Caco-2 (cell line): ENCODE data around the gene PTPRS. TPM values are rescaled to one million over a fixed set of nuclear protein-coding genes. Genes with fewer than 3 reads are reported as not detected.

Source experiments
- BruUV-seq: library from RNA; stranded (reverse); fragments of 400-500 nt; replicated peaks from 2 replicates; lab custom pipeline; 2021; lab: Mats Ljungman, UMichigan
- CTCF ChIA-PET: fragments of 300-600 bp; sonication (Branson Sonifier 250); formaldehyde crosslinking; loops from one replicate; lab custom pipeline; 2022; ENCODE audit warnings: antibody characterized with exemption; lab: Charles Lee
- POLR2A ChIA-PET: fragments of 300-600 bp; sonication (Branson Sonifier 250); formaldehyde crosslinking; loops from one replicate; lab custom pipeline; 2022; ENCODE audit warnings: antibody characterized with exemption; lab: Charles Lee
- DNase-seq, 2 experiments: peaks; one replicate each; pipeline versions ENCODE4 v3.0.0 to v3.0.0-alpha.2; 2020 to 2022
- H3K27me3 ChIP-seq: replicated peaks from 2 replicates; pipeline ENCODE4 v1.6.0; 2011; ENCODE audit warnings: low read length; ENCODE audit not compliant: control insufficient read depth, insufficient read depth
- H3K36me3 ChIP-seq: 2 replicates; pipeline ENCODE4 v1.5.1; 2011; ENCODE audit warnings: low read length; ENCODE audit not compliant: control insufficient read depth, insufficient read depth
- H3K4me1 ChIP-seq: fragments of 250-450 bp; sonication (Bioruptor Pico); 2 replicates; pipeline ENCODE4 v1.5.1; 2020; ENCODE audit warnings: mild to moderate bottlenecking
- H3K4me3 ChIP-seq: 2 replicates; pipeline ENCODE4 v1.5.1; 2011; ENCODE audit warnings: low read depth, mild to moderate bottlenecking, control low read depth, low read length
- H3K9me3 ChIP-seq: fragments of 250-450 bp; sonication (Bioruptor Pico); 2 replicates; pipeline ENCODE4 v1.5.1; 2020; ENCODE audit warnings: mild to moderate bottlenecking, moderate library complexity
- H3K27ac Mint-ChIP-seq: one replicate; pipeline ENCODE4 v1.8.0; 2022; ENCODE audit warnings: mixed read lengths; ENCODE audit not compliant: unreplicated experiment
- H3K27me3 Mint-ChIP-seq: one replicate; pipeline ENCODE4 v1.8.0; 2022; ENCODE audit warnings: mixed read lengths; ENCODE audit not compliant: insufficient read depth, unreplicated experiment
- H3K36me3 Mint-ChIP-seq: one replicate; pipeline ENCODE4 v1.8.0; 2022; ENCODE audit warnings: mild to moderate bottlenecking, mixed read lengths; ENCODE audit not compliant: insufficient read depth, unreplicated experiment
- H3K4me1 Mint-ChIP-seq: one replicate; pipeline ENCODE4 v1.8.0; 2022; ENCODE audit warnings: low read depth, mixed read lengths; ENCODE audit not compliant: unreplicated experiment
- H3K4me3 Mint-ChIP-seq: one replicate; pipeline ENCODE4 v1.8.0; 2022; ENCODE audit warnings: mild to moderate bottlenecking, moderate library complexity, mixed read lengths; ENCODE audit not compliant: unreplicated experiment
- H3K9me3 Mint-ChIP-seq: one replicate; pipeline ENCODE4 v1.8.0; 2022; ENCODE audit warnings: mixed read lengths; ENCODE audit not compliant: unreplicated experiment
- CTCF ChIP-seq, 2 experiments: fragments of 200-600 bp in 1 of 2; IDR thresholded peaks; 1 replicate in 1 of 2; 2 replicates in 1 of 2; pipeline versions ENCODE4 v1.5.1 to v1.8.0; 2011 to 2022; ENCODE audit warnings: antibody characterized with exemption in 1 of 2, control low read depth in 1 of 2, inconsistent platforms in 1 of 2, low read depth in 1 of 2, low read length in 1 of 2, mild to moderate bottlenecking in 1 of 2, moderate library complexity in 1 of 2; ENCODE audit not compliant: insufficient read depth in 1 of 2, severe bottlenecking in 1 of 2, unreplicated experiment in 1 of 2
- intact Hi-C: fragments of 100-400 bp; cut with micrococcal nuclease; formaldehyde crosslinking; loops from one replicate; pipeline ENCODE4 v1.10.0; 2022; ENCODE audit not compliant: unreplicated experiment
- total RNA-seq: library from RNA; stranded (reverse); gene quantifications from 2 replicates; pipeline ENCODE4 v1.2.3, GENCODE V29; 2022

The PTPRS gene
- total RNA-seq, 1 experiment from 2014 or later: 65.6 TPM

GRCh38 chr19:5338656-5339197, 1.9 kb downstream of the PTPRS start:
- no peaks in the 10 kb centered on the region for H3K27me3 Mint-ChIP-seq
- Histone ChIP-seq H3K4me3 (no peak overlapping the region), H3K36me3 (no peaks in the 10 kb centered on the region), H3K4me1 (0 out of 2 replicates have a peak, but pooled peaks cover 5% of the 10 kb centered on the region), H3K27me3 (no peaks in the 10 kb centered on the region), H3K9me3 (no peaks in the 10 kb centered on the region)
- no peaks in the 10 kb centered on the region for H3K4me1 Mint-ChIP-seq
- intact Hi-C loops: no loop called here
- TF ChIP-seq CTCF (IDR thresholded peaks at IDR 0.05; ENCODE audit: insufficient read depth in 1 of 2, low read depth in 1 of 2, low read length in 1 of 2, severe bottlenecking in 1 of 2, unreplicated experiment in 1 of 2): no peak
- peak overlapping the region; percentile 73 for H3K4me3 Mint-ChIP-seq
- no peak for DNase-seq
- CTCF ChIA-PET: interaction anchor here (0.7 kb wide), 1 partner anchor 37 kb away, joined by 5 read pairs; no protein-coding TSS in a partner anchor
- H3K9me3 Mint-ChIP-seq: no peaks in the 10 kb centered on the region
- BruUV-seq: no TSS peak
- POLR2A ChIA-PET: no interaction called here
- H3K36me3 Mint-ChIP-seq: peaks cover 12% of the 10 kb centered on the region
- peak overlapping the region; percentile 83 for H3K27ac Mint-ChIP-seq

DNA sequence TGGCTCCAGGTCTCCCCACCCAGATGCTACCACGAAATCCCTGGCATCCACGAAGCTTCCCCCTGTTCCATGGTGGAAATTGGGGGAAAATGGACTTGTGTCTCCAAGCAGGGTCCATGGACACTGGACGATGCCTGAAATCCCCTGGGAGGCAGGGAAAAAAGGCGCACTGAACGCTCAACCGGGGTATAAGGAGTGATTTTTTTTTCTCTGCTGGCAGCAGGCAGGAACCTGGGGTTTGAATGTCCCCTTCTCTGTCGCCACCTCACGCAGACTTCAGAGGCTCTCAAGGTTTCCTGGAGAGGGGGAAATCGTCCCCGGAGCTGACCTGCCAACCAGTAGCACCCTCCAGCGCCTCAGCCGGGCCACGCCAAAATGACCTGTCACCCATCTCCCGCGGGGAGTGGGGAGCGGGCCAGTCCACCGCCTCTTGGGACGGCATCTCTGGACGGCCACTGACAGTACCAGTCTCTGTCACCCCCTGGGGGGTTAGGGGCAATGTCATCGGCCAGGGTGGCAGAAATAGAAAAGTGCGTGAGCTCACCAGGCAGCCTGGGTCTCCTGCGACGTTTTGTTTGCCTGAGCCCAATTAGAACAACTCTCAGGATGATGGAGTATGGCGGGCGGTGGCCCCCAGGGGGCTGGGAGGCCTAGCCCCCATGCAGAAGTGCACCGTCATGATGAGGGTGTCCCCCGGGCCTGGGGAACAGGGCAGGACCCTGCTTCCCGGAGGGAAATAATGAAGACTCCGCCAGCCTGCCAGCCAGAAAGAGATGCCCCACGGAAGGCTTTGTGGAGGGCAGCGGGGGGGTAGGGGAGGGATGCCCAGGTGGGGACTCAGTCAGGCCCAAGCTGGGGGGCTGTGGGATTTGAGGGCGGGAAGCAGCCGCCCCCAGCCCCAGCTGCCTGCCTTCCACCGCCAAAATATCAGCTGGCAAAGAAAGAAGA, 2.6 kb downstream of the PTPRS start:
- 0 out of 2 replicates have a peak, but pooled peaks cover 5% of the 10 kb centered on the region for H3K4me1 ChIP-seq
- BruUV-seq: no TSS peak
- DNase-seq: no peak
- H3K36me3 ChIP-seq: no peaks in the 10 kb centered on the region
- no peak overlapping the region for H3K4me3 ChIP-seq
- H3K27ac Mint-ChIP-seq: no peak overlapping the region
- H3K36me3 Mint-ChIP-seq: peaks cover 12% of the 10 kb centered on the region
- no peak for TF ChIP-seq CTCF (IDR thresholded peaks at IDR 0.05; ENCODE audit: insufficient read depth in 1 of 2, low read depth in 1 of 2, low read length in 1 of 2, severe bottlenecking in 1 of 2, unreplicated experiment in 1 of 2)
- H3K27me3 Mint-ChIP-seq: no peaks in the 10 kb centered on the region
- CTCF ChIA-PET: no interaction called here
- no peaks in the 10 kb centered on the region for H3K4me1 Mint-ChIP-seq
- intact Hi-C loops: no loop called here
- POLR2A ChIA-PET: no interaction called here
- H3K4me3 Mint-ChIP-seq: peak overlapping the region; percentile 73
- no peaks in the 10 kb centered on the region for H3K9me3 ChIP-seq
- H3K9me3 Mint-ChIP-seq: no peaks in the 10 kb centered on the region
- no peaks in the 10 kb centered on the region for H3K27me3 ChIP-seq

- no peak for TF ChIP-seq CTCF (IDR thresholded peaks at IDR 0.05; ENCODE audit: insufficient read depth in 1 of 2, low read depth in 1 of 2, low read length in 1 of 2, severe bottlenecking in 1 of 2, unreplicated experiment in 1 of 2)
- H3K4me3 ChIP-seq: no peak overlapping the region
- Mint-ChIP-seq H3K36me3 (peaks cover 12% of the 10 kb centered on the region), H3K27me3 (no peaks in the 10 kb centered on the region), H3K27ac (no peak overlapping the region), H3K4me1 (no peaks in the 10 kb centered on the region), H3K4me3 (no peak overlapping the region), H3K9me3 (no peaks in the 10 kb centered on the region)
- no peaks in the 10 kb centered on the region for H3K27me3 ChIP-seq
- 0 out of 2 replicates have a peak, but pooled peaks cover 5% of the 10 kb centered on the region for H3K4me1 ChIP-seq
- no peak for DNase-seq
- BruUV-seq: no TSS peak
- H3K36me3 ChIP-seq: no peaks in the 10 kb centered on the region
- ChIA-PET POLR2A (no interaction called here), CTCF (no interaction called here)
- no peaks in the 10 kb centered on the region for H3K9me3 ChIP-seq
- intact Hi-C loops: no loop called here
These were observed 3.5 kb downstream of the PTPRS start for GRCh38 chr19:5337126-5337525.
